Mammary epithelial cell (primary cell): ENCODE data around the gene SRL.

Source experiments
- EZH2 ChIP-seq: IDR thresholded peaks from 2 replicates; pipeline ENCODE4 v1.6.1; 2012; ENCODE audit warnings: low read length, inconsistent platforms, borderline replicate concordance
- TF ChIP-seq, protein P1 (sequence below), 2 donors: IDR thresholded peaks in 1 of 2; conservative IDR thresholded peaks in 1 of 2; 2 replicates each; pipeline ENCODE4 v1.5.1; 2011 to 2012; ENCODE audit warnings: inconsistent platforms in 2 of 2, low read length in 2 of 2, mild to moderate bottlenecking in 2 of 2, control low read depth in 1 of 2, low read depth in 1 of 2; ENCODE audit not compliant: insufficient read depth in 1 of 2; ENCODE audit errors: extremely low read depth in 1 of 2

DNA sequence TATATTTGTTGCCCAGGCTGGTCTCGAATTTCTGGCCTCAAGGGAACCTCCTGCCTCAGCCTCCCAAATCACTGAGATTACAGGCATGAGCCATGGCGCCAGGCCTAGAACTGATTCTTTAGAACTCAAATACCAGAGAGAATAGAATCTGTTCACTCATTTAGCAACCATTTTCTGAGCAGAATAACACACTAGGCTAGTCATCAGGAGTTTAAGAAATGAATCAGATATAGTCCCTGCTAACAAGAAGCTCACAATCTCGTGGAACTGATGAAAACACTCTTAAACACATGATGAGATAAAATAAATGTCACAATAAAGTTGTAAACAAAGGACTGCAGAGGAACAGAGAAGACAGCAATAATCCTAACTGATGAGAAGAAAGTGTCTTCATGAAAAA lies 69.8 kb downstream of the SRL start:
- no peak for TF ChIP-seq EZH2
- TF ChIP-seq, protein P1, sequence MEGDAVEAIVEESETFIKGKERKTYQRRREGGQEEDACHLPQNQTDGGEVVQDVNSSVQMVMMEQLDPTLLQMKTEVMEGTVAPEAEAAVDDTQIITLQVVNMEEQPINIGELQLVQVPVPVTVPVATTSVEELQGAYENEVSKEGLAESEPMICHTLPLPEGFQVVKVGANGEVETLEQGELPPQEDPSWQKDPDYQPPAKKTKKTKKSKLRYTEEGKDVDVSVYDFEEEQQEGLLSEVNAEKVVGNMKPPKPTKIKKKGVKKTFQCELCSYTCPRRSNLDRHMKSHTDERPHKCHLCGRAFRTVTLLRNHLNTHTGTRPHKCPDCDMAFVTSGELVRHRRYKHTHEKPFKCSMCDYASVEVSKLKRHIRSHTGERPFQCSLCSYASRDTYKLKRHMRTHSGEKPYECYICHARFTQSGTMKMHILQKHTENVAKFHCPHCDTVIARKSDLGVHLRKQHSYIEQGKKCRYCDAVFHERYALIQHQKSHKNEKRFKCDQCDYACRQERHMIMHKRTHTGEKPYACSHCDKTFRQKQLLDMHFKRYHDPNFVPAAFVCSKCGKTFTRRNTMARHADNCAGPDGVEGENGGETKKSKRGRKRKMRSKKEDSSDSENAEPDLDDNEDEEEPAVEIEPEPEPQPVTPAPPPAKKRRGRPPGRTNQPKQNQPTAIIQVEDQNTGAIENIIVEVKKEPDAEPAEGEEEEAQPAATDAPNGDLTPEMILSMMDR (conservative IDR thresholded peaks at IDR 0.05 in 1 of 2, IDR thresholded peaks at IDR 0.05 in 1 of 2; ENCODE audit: extremely low read depth in 1 of 2, insufficient read depth in 1 of 2, low read depth in 1 of 2, low read length in 2 of 2) = no peak
